ENCODE measurements around the gene DTWD2.
"Not testable (repeated sequence)": the region's sequence is repeated elsewhere in the genome, so short reads cannot be mapped to it uniquely, and the experiment has no call there.

The DTWD2 gene

GRCh38 chr5:118994595-118994994 lies 6.2 kb upstream of the DTWD2 start:
- DNase-seq, result no peak

GRCh38 chr5:118993118-118993517 lies 4.8 kb upstream of the DTWD2 start:
- not testable (repeated sequence) for DNase-seq

DNA sequence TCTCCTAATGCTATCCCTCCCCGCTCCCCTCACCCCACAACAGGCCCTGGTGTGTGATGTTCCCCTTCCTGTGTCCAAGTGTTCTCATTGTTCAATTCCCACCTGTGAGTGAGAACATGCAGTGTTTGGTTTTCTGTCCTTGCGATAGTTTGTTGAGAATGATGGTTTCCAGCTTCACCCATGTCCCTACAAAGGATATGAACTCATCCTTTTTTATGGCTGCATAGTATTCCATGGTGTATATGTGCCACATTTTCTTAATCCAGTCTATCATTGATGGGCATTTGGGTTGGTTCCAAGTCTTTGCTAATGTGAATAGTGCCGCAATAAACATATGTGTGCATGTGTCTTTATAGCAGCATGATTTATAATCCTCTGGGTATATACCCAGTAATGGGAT lies 3.7 kb upstream of the DTWD2 start:
- DNase-seq, result not testable (repeated sequence)

GRCh38 chr5:118990582-118990981 lies 2.2 kb upstream of the DTWD2 start:
- DNase-seq, result no peak

DNA sequence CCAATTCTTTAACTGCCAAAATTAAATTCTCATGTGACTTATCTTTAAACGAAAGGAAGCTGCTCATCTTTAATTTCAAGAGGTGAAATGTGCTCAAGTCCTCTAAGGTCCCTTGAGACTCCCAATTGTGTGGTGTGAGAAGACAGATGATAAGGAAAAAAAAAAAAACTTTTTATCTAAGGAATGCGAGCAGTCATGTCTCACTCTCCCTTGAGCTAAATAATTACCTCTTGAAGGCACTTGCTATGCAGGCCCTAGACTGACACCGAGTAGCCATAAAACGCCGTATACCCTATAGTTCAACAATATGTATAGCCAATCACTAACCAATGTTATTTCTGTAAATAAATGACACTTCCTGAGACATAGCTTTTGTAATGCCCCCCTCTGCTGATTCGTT lies 1.5 kb upstream of the DTWD2 start:
- no peak for DNase-seq

DNA sequence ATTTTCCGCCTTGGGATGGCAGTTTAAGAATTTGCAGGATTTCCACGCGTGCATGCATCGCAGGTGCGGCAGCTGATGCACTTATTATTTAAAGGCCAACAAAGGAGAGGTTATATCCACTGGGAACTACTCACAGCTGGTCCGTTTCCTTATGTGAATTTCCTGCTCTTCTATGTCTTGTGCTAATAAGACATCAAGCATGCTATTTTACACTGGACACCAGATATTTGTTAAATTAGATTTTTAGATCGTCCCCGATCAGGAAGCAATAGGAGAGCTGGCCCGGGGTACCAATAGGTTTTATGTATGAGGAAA lies 476 bp upstream of the DTWD2 start:
- no peak for DNase-seq

GRCh38 chr5:118984602-118985001 lies 3.7 kb downstream of the DTWD2 start:
- no peak for DNase-seq

GRCh38 chr5:118981783-118982182 lies 6.6 kb downstream of the DTWD2 start:
- DNase-seq, result no peak

- no peak for DNase-seq
Measured at GRCh38 chr5:118980438-118980837, 7.9 kb downstream of the DTWD2 start.

- DNase-seq, result no peak
Measured at GRCh38 chr5:118980017-118980416, 8.3 kb downstream of the DTWD2 start.

DNA sequence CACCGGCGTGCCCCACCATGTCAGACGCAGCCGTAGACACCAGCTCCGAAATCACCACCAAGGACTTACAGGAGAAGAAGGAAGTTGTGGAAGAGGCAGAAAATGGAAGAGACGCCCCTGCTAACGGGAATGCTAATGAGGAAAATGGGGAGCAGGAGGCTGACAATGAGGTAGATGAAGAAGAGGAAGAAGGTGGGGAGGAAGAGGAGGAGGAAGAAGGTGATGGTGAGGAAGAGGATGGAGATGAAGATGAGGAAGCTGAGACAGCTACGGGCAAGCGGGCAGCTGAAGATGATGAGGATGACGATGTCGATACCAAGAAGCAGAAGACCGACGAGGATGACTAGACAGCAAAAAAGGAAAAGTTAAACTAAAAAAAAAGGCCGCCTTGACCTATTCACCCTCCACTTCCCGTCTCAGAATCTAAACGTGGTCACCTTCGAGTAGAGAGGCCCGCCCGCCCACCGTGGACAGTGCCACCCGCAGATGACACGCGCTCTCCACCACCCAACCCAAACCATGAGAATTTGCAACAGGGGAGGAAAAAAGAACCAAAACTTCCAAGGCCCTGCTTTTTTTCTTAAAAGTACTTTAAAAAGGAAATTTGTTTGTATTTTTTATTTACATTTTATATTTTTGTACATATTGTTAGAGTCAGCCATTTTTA lies 14.4 kb downstream of the DTWD2 start:
- not testable (repeated sequence) for DNase-seq

- DNase-seq, result no peak
Measured at GRCh38 chr5:118968925-118969375, 19.4 kb downstream of the DTWD2 start.

GRCh38 chr5:118968406-118968911 lies 19.9 kb downstream of the DTWD2 start:
- no peak for DNase-seq

DNA sequence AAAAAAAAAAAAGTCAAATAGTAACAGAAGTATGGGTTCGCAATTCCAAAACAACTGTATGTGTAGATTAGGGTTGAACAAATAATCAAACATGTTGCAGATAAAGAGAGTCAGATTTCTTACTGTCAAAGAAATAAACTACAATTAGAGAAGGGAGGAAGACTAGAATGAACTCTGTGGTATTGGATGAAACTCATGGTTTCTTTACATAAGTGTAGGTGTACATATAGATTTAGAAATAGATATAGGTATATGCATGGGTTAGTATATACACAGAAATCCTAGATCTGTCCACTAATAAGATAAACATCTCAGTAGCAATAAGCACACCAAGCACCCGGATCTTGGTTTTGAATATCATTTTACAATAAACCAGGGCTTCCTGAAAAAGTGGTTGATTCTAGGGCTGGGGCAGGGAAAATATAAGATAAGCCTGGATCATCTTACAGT lies 21.3 kb downstream of the DTWD2 start:
- no peak for DNase-seq

- DNase-seq, result no peak
Measured at GRCh38 chr5:118965890-118966289, 22.5 kb downstream of the DTWD2 start.

DNA sequence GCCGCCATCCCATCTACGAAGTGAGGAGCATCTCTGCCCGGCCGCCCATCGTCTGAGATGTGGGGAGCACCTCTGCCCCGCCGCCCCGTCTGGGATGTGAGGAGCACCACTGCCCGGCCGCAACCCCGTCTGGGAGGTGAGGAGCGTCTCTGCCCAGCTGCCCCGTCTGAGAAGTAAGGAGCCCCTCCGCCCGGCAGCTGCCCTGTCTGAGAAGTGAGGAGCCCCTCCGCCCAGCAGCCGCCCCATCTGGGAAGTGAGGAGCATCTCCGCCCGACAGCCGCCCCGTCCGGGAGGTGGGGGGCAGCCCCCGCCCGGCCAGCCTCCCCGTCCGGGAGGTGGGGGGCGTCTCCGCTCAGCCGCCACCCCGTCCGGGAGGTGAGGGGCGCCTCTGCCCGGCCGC lies 23.4 kb downstream of the DTWD2 start:
- not testable (repeated sequence) for DNase-seq

DNA sequence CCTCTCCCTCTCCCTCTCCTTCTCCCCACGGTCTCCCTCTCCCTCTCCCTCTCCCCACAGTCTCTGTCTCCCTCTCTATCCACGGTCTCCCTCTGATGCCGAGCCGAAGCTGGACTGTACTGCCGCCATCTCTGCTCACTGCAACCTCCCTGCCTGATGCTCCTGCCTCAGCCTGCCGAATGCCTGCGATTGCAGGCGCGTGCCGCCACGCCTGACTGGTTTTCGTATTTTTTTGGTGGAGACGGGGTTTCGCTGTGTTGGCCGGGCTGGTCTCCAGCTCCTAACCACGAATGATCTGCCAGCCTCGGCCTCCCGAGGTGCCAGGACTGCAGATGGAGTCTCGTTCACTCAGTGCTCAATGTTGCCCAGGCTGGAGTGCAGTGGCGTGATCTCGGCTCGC lies 24.0 kb downstream of the DTWD2 start:
- not testable (repeated sequence) for DNase-seq

DNA sequence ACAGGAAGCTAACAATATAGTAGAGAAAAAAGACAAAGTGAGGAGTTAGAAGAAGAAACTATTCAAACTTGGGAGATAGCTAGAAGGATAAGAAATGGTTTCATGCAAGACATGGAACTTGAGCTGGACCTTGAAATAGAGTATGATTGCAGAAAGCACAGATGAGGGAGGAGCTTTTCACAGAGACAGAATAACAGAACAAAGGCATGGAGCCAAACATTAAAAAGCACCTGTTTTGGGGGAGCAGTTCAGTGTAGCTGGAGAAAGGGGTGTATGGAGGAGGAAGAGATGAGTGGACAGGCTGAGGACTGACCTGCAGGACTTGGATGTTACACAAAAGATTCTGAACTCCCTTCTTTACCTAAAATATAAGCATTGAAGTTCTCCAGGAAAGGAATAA lies 25.2 kb downstream of the DTWD2 start:
- no peak for DNase-seq

DNA sequence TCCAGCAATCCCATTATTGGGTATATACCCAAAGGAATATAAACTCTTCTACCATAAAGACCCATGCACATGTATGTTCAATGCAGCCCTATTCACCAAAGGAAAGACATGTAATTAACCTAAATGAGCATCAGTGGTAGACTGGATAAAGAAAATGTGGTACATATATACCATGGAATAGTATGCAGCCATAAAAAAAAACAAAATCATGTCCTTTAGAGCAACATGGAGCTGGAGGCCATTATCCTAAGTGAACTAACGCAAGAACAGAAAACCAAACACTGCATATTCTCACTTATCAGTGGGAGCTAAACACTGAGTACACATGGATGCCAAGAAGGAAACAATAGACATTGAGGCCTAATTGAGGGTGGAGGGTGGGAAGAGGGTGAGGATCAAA lies 27.8 kb downstream of the DTWD2 start:
- no peak for DNase-seq

DNA sequence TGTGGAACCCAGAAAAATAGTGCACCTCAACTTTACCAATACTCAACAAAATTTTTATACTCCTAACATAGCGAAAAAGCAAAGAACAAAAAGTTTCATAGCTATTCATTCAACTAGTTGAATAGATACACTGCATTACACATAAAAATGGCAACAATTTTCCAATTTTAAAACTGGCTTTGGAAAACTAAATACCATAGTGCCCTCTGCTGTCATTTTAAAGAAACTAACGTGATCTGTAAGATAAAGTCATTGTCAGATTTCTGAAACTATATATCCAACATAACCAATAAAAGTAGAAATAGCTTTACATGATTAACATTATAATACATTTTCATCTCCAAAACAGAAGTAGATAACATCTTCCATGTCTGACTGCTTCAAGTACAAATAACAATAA lies 31.6 kb downstream of the DTWD2 start:
- no peak for DNase-seq

GRCh38 chr5:118953652-118954005 lies 34.7 kb downstream of the DTWD2 start:
- no peak for DNase-seq

DNA sequence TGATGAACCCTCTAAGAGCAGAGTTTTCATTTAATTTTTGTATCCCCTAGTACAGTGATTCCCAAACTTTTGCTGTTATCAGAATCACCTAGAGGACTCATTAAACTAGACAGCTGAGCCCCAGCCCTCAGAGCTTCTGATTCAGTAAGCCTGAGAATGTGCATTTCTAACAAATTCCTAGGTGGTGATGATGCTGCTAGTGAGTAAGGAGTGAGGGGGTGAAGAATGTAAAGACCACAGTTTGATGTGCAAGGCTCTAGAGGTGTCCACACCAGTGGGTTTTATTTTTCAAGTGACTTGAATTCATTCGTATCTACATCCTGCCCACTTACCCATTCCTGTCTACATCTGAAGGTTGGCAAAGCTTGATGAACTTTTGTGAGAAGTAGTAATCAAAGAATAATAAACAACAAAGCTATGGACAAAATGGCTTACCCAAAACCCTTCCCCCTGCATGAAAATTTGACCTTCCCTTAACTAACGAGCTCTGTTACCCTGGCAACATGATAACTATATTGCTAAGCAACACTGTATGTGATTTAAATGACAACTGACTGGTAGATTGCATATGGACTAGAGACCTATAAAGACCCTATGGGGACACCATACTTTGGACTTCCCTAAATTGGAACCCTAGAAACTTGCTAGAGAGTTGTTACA lies 35.2 kb downstream of the DTWD2 start:
- no peak for DNase-seq

DNA sequence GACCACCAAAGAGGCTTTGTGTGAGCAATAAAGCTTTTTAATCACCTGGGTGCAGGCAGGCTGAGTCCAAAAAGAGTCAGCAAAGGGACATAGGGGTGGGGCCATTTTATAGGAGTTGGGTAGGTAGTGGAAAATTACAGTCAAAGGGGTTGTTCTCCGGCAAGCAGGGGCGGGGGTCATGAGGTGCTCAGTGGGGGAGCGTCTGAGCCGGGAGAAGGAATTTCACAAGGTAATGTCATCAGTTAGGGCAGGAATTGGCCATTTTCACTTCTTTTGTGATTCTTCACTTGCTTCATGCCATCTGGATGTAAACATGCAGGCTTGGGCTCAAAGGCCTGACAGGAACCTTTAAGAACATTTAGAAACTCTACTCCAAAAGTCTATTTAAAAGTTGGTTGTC lies 36.0 kb downstream of the DTWD2 start:
- DNase-seq, result not testable (repeated sequence)

DNA sequence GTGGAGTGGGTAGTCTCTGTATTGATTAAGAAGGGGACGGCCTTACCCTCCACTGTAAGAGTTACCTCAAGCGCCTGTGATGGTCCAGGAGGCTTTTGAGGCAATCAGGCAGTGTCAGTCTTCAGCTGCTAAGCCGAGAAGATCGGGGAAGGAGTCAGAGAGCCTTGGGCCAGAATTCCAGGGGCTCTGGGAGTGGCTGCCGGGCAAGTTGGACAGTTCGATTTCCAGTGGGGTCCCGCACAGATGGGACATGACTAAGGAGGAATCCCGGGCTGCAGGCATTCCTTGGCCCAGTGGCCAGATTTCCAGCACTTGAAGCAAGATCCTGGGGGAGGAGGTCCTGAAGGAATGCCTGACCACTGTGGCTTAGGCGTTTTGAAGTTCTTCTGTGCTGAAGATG lies 38.0 kb downstream of the DTWD2 start:
- not testable (repeated sequence) for DNase-seq
